GM19468 (cell line): ENCODE results near the gene BMPR2.
"Not testable (repeated sequence)": the region's sequence is repeated elsewhere in the genome, so short reads cannot be mapped to it uniquely, and the experiment has no call there.

Experiments
- ATAC-seq: cut with Tn5 transposase; IDR thresholded peaks from one replicate; pipeline ENCODE4 v1.9.1; 2021; ENCODE audit warnings: mild to moderate bottlenecking, moderate library complexity, moderate number of reproducible peaks; ENCODE audit not compliant: unreplicated experiment; ENCODE audit errors: extremely low read depth

The BMPR2 gene

DNA sequence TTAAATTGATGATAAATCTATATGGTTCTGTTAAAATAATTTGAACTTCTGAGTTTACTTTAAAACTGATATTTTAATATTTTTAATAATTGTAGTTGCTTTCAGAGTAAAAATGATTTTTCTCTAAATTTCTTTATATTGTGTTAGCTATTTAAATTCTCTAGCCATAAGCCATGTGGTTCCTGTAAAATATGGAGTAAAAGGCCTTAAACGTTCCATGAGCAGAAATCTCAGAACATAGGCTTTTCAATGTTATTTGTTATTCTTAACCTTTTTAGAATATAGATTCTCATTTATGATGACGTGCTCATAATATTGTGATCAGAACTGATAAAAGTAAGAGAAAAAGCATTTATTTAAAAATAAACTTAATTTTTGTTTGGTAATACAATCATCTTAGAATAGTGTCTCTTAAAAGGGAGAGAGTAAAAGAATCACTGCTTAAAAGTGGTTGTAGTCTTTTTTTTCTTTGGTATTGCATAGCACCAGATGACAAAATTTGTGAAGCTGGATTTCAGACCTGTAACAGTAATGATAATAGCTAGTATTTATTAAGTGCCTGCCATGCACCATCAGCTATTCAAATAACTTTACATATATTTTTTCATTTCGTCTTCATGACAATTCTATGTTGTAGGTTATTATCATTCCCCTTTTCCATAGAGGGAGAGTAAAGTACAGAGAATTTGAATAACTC is 2.7 kb downstream of the BMPR2 start:
- no peak for ATAC-seq

DNA sequence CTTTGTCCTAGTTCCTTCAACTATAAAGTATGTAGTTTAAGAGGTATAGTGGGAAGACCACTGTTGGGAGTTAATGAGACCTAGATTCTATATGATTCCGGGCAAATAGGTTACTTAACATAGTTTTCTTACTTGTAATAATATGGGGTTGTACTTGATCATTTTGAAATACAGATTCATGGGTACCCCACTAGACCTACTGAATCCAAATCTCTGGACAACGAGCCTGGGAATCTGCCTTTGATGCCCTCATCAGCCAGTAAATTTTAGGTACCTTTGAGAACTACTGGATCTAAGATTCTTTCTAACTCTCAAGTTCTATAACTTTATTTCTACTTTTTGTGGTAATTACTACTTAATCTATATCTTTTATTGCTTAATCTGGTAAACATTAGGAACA is 6.6 kb downstream of the BMPR2 start:
- ATAC-seq = no peak

DNA sequence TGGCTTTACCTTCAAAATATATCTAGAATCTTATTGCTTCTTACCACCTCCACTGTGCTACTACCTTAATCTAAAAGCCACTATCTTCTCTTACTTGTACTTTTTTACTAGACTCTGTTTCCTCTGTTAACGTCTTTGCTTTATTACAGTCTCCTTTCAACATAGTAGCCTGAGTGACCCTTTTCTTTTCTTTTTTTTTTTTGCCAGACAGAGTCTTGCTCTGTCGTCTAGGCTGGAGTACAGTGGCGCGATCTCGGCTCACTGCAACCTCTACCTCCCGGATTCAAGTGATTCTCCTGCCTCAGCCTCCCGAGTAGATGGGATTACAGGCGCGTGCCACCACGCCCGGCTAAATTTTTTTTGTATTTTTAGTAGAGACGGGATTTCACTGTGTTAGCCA is 10.4 kb downstream of the BMPR2 start:
- ATAC-seq = not testable (repeated sequence)

DNA sequence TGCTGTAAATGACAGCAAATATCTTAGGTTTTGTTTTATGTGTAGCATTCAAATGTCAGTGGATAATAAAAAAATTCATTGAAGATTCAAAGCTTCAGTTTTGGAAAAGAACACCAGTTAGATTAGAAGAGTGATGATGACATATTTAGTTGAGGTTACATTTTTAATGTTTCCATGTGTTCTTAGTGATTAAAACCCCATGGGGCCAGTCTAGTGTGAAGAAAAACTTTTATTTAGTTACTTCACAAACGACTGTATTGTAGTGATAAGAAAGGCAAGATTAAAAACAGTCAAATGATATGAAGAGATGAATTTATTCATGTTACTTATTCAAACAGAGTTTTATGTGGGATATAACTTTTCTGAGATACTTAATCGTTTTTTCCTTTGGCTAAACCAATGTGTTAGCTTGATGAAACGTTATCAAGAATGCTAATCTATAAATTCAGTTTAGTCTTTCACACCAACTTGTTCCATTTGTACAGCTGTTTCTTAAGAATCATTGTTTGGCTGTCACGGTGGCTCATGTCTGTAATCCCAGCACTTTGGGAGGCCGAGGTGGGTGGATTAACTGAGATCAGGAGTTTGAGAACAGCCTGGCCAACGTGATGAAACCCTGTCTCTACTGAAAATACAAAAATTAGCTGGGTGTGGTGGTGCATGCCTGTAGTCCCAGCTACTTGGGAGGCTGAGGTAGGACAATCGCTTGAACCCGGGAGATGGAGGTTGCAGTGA is 11.6 kb downstream of the BMPR2 start:
- no peak for ATAC-seq

DNA sequence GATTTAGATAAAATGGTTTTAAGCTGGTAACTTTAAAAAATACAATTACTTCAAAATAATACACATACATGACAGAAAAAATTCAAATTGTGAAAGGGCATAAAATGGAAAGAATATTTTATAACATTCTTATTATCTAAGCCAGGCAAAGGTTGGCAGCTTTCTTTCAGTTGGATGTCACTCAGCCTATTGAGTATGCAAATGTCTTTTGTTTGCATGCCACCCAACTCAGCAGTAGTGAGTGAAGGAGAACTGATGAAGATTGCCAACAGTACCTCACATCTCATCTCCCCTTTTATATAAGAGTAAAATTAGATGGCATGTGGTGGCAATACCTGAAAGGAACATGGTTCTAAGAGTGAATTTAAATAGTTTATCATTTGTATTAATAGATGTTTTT is 24.8 kb downstream of the BMPR2 start:
- ATAC-seq = no peak

DNA sequence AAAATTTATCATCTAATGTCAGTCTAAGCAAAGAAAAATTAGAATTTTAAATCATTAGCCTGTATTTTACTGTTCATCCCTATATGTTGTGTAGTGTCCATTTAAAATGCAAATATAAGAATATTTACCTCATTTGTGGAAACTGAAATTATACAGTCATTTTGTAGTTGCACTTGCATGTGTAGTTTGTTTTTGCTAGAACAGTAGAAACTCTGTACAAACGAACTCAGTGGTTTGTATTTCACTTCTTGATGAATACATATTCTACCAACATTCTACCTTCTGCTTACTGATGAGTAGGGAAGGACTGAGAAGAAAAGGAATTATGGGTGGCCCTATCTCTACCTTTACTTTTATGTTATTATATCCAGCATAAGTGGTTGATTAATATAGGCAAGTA is 29.7 kb downstream of the BMPR2 start:
- ATAC-seq = no peak

DNA sequence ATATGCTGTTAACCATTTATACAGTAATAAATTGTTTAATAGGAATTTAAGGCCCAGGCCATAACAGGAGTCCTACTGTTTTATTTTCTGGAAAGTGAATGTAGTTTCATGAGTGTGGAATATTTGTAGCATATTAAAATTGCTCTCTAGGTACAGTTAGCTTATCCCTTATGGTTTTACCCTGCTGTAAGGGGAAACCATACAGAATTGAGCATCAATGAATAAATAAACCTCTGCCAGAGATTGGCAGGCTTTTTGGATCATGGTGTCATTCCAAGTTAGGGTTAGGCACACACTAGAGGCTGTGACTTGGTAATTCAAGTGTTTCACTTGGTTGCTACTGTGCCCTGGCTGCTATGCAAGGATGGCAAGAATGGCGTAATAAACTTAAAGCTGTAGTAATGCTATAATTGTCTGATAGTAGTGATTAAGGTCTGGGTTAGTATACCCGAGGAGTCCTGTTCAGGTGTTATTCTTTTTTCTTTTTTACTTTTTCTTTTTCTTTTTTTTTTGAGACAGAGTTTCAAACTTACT is 30.4 kb downstream of the BMPR2 start:
- no peak for ATAC-seq

DNA sequence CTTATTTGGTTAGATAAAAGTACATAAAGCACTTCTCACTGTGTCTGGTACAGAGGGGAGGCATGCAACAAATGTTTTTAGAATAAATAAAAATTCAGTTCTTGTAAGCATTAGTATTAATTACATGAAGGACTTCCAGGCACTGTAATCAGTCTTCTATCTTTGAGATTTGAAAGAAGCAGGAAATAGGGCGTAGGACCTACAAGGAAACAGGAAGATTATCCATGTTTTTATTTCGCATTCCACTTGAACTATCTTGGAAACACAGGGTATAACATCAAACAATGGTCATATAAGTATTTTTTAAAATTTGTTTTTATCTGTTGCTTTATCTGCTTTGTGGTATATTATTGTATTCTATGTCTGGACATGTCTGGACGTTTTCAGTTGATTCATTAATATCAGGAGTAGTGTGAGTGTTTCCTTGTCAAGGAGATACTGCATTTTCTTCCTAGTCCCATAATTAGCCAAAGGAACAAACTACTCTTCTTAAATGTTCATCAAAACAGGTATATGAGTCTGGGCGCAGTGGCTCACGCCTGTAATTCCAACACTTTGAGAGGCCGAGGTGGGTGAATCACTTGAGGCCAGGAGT is 32.5 kb downstream of the BMPR2 start:
- ATAC-seq = no peak

DNA sequence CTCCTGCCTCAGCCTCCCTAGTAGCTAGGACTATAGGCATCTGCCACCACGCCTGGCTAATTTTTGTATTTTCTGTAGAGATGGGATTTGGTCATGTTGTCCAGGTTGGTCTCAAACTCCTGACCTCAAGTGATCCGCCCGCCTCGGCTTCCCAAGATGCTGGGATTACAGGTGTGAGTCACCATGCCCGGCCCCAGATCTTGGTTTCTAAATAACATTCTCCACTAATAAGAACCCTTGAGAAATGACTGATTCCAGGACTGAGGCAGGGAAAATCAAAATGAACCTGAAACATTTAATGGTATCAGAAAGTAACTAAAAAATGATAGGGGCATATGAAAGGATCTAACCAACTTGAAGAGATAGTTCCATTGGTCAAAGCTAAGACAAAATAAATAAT is 34.0 kb downstream of the BMPR2 start:
- no peak for ATAC-seq

DNA sequence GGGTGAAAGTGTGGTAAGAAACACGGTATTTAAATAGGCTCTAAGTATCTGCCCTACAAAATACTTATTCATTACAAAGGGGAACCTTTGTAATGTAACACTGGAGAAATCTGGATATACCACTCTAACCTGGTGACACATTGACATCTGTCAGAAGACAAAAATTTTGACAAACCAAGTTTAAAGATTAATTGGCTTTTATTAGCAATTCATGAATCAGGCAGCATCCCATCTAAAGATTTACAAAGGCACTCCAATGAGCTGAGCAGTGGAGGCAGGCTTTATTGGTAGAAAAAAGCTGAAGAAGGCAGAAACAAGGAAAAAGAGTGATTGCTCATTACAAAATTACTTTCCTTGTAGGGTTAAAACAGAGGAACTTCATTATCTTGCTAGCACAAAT is 35.0 kb downstream of the BMPR2 start:
- ATAC-seq = no peak

DNA sequence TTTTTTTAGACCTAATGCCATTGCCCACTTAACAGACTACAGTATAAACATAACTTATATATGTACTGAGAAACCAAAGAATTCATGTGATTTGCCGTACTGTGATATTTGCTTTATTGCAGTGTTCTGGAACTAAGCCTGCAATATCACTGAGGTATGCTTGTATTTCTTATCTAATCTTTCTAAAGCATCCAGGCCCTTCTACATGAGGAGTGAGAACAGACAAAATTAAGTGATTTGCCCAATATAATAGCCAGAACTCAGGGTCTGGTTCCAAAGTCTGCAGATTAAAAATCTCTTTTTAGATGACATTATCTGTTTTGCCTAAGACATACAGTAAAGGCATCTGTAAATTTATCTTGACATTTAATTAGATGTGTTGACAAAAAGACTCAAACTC is 41.9 kb downstream of the BMPR2 start:
- ATAC-seq = no peak

DNA sequence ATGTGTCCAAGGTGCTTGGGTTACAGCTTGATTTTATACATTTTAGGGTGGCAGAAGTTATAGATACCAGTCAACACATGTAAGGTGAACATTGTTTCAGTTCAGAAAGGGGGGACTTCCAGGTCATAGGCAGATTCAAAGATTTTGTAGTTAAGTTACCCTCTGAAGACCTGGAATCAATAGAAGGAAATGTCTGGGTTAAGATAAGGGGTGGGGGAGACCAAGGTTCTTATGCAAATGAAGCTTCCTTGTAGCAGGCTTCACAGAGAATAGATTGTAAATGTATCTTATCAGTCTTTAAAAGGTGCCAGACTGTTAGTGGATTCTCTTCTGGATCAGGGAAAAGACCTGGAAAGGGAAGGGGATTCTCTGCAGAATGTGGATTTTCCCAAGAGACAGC is 42.4 kb downstream of the BMPR2 start:
- no peak for ATAC-seq

DNA sequence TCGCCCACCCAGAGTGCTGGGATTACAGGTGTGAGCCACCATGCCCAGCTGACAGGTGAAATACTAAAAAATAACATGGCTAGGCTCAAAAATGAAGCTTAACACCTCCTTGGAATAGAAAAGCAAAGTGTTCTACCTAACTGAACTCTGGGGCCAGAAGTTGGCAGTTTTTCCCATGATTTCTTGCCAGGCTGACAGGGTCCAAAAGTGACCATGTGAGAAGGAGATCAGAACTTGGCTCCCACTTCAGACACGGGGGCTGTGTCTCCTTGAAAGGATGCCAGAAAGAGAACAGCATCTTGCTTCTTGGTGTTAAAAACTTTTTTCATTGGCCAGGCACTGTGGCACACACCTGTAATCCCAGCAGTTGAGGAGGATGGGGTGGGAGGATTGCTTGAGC is 47.0 kb downstream of the BMPR2 start:
- no peak for ATAC-seq

DNA sequence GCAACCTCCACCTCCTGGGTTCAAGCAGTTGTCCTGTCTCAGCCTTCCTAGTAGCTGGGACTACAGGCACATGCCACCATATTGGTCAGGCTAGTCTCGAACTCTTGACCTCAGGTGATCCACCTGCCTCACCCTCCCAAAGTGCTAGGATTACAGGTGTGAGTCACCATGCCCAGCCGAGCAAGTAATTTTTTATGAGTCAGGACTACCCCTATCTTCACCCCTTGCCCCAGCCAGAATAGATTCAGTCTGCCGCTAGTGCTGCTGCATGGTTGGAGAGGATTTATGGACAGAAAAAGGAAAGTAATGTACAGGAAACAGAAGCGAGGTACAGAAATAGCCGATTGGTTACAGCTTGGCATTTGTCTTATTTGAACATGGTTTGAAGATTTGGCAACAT is 48.9 kb downstream of the BMPR2 start:
- ATAC-seq = no peak

DNA sequence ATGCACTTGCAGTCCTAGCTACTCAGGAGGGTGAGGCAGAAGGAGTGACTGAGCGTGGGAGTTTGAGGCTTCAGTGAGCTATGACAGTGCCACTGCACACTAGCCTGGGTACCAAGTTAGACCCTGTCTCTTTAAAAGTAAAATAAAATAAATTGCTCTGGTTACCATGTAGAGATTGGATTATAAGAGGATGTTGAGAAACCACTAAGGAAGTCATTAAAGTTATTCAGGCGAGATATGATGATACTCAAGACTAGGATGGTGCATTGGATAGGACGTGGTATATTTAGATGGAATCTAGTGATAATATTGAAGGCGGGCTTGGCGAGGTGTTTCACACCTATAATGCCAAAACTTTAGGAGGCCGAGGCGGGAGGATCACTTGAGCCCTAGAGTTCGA is 50.6 kb downstream of the BMPR2 start:
- ATAC-seq = no peak

DNA sequence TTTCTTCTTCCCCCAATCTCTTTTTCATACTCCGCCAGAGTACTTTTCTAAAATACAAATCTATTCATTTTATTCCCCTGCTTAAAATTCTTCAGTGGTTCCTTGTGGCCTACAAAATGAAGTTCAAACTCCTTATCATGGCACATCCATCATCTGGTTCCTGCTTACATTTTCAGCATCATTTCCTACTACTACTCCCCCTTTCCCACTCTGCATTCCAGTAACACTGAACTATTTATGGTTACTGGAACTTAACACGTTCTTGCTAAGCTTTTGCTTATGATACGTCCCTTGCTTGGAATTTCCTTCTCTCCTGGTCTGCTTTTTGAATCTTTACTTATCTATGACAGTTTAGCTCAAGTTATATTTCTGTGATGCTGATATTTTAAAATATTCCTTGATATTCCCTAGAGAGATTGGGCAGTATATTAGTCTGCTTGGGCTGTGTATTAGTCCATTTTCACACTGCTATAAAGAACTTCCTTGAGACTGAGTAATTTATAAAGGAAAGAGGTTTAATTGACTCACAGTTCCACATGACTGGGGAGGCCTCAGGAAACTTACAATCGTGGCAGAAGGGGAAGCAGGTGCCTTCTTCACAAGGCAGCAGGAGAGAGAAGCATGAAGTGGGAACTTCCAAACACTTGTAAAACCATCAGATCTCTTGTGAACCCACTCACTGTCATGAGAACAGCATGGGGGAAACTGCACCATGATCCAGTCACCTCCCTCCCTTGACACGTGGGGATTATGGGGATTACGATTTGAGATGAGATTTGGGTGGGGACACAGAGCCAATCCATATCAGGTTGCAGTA is 53.2 kb downstream of the BMPR2 start:
- no peak for ATAC-seq

DNA sequence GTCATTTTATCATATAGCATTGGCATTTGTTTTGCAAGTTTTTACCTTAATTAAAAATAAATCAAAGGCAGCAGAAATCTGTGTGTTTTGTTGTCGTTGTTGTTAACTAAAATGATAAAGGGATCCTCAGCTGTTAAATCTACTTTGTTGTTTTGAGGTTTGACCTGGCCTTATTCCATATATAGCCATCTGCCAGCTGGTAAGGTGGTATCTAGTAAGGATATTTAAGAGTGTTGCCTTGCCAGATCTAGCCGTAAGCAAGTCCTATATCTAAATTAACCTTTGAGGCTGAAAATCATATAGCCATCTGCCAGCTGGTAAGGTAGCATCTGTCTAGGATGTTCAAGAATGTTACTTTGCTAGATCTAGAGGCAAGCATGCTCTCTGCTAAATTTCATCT is 56.6 kb downstream of the BMPR2 start:
- no peak for ATAC-seq

DNA sequence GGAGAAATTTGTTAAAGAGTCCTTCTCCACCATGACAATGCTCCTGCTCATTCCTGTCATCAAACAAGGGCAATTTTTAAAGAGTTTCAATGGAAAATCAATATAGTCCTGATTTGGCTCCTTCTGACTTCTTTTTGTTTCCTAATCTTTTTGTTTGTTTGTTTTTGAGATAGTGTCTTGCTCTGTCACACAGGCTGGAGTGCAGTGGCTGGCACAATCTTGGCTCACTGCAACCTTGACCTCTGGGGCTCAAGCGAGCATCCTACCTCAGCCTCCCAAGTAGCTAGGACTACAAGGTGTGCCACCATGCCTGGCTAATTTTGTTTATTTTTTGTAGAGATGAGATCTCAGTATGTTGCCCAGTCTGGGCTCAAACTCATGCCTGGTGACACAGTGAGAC is 58.3 kb downstream of the BMPR2 start:
- ATAC-seq = no peak

DNA sequence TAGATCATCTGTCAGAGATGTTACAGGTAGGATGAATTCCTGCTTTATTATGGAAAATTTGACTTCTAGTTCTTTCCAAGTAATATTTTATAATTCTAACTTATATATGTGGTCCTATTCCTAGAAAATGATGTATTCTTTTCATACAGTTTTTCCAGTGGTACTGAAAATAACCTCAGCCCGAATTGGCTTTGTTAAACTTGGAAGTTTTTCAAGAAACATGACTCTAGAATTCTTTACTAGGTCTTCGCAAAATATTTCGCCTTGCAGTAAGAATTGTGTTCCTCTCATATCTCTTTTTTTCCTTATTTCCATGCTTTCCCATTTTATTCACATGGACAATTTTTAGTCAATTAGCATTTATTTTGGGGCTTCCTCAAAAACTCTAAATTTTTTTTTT is 60.5 kb downstream of the BMPR2 start:
- ATAC-seq = no peak

DNA sequence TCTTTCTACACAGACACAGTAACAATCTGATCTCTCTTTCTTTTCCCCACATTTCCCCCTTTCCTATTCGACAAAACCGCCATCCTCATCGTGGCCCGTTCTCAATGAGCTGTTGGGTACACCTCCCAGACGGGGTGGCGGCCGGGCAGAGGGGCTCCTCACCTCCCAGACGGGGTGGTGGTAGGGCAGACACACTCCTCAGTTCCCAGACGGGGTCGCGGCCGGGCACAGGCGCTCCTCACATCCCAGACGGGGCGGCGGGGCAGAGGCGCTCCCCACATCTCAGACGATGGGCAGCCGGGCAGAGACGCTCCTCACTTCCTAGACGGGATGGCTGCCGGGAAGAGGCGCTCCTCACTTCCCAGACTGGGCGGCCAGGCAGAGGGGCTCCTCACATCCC is 64.0 kb downstream of the BMPR2 start:
- not testable (repeated sequence) for ATAC-seq

DNA sequence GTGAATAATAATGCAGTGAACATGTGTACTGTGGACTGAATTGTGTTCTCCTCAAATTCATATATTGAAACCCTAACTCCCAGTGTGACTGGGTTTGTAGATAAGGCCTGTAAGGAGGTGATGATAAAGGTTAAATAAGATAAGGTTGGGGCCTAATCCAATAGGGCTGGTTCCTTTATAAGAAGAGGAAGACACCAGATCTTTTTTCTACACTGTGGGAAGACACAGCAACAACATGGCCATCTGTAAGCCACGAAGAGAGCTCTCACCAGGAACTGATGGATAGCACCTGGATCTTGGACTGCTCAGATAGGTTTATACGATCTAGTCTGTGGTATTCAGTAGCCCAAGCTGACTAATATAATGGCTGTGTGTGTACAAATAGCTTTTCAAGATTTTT is 66.8 kb downstream of the BMPR2 start:
- no peak for ATAC-seq
